Endodermal cell (in vitro differentiated cells): ENCODE results near the gene COL5A1. TPM values are rescaled to one million over a fixed set of nuclear protein-coding genes. Genes with fewer than 3 reads are reported as not detected.

Experiments
- DNase-seq: peaks from one replicate; pipeline ENCODE4 v3.0.0-alpha.2; 2017
- H3K27ac ChIP-seq: 2 replicates; pipeline ENCODE4 v1.5.1; 2013; ENCODE audit warnings: mild to moderate bottlenecking, low read depth, low read length, moderate library complexity
- H3K27me3 ChIP-seq: 2 replicates; pipeline ENCODE4 v1.6.1; 2013; ENCODE audit warnings: mild to moderate bottlenecking, low read length, moderate library complexity; ENCODE audit not compliant: insufficient read depth, control insufficient read depth, poor library complexity, severe bottlenecking
- H3K36me3 ChIP-seq: 2 replicates; pipeline ENCODE4 v1.7.0; 2013; ENCODE audit warnings: mild to moderate bottlenecking, low read length, moderate library complexity; ENCODE audit not compliant: control insufficient read depth, insufficient read depth
- H3K4me1 ChIP-seq: one replicate; pipeline ENCODE4 v1.7.0; 2013; ENCODE audit warnings: low read length; ENCODE audit not compliant: control insufficient read depth, insufficient read depth
- H3K4me3 ChIP-seq: 2 replicates; pipeline ENCODE4 v1.5.1; 2013; ENCODE audit warnings: mild to moderate bottlenecking, low read length, moderate library complexity
- H3K9ac ChIP-seq: 2 replicates; pipeline ENCODE4 v1.6.1; 2013; ENCODE audit warnings: mild to moderate bottlenecking, low read length, moderate library complexity; ENCODE audit not compliant: poor library complexity, severe bottlenecking; ENCODE audit errors: extremely low read depth
- H3K9me3 ChIP-seq: 2 replicates; pipeline ENCODE4 v1.6.1; 2013; ENCODE audit warnings: mild to moderate bottlenecking, low read length, moderate library complexity; ENCODE audit not compliant: control insufficient read depth
- H3K27ac Mint-ChIP-seq: 2 replicates; pipeline ENCODE4 v1.8.0; 2020; ENCODE audit warnings: mixed read lengths
- H3K27me3 Mint-ChIP-seq: 2 replicates; pipeline ENCODE4 v1.8.0; 2021; ENCODE audit warnings: mild to moderate bottlenecking, mixed read lengths; ENCODE audit not compliant: insufficient read depth
- H3K36me3 Mint-ChIP-seq: 2 replicates; pipeline ENCODE4 v1.8.0; 2020; ENCODE audit warnings: low read depth, mixed read lengths
- H3K4me1 Mint-ChIP-seq: 2 replicates; pipeline ENCODE4 v1.8.0; 2020; ENCODE audit warnings: mixed read lengths
- H3K4me3 Mint-ChIP-seq: 2 replicates; pipeline ENCODE4 v1.8.0; 2020; ENCODE audit warnings: mild to moderate bottlenecking, moderate library complexity, mixed read lengths
- H3K9me3 Mint-ChIP-seq: 2 replicates; pipeline ENCODE4 v1.8.0; 2020; ENCODE audit warnings: mild to moderate bottlenecking, mixed read lengths
- CTCF ChIP-seq: fragments of 200-600 bp; sonication (generic); conservative IDR thresholded peaks from 2 replicates; pipeline ENCODE4 v1.5.0; 2021; ENCODE audit warnings: antibody characterized with exemption, mild to moderate bottlenecking
- WGBS, 2 experiments: methylation state at CpG; one replicate each; pipeline versions ENCODE4 v1.1.5 to v1.1.7; 2013; ENCODE audit warnings: missing lambda C conversion rate in 2 of 2, mixed read lengths in 1 of 2; ENCODE audit not compliant: insufficient coverage in 1 of 2, insufficient read length in 1 of 2; 5-methylcytosine and 5-hydroxymethylcytosine counted together
- total RNA-seq, 2 donors: library from RNA; stranded (reverse); fragmentation: NEBNext Ultra II Directional in 1 of 2; extraction: Animal tissue kit (Norgen Biotek cat#: 25700) in 1 of 2; gene quantifications; 2 replicates in 1 of 2; 3 replicates in 1 of 2; pipeline ENCODE4 v1.2.1, GENCODE V29; 2021

The COL5A1 gene
- total RNA-seq, 2 donors from 2014 or later, result 65.3 to 76.6 TPM

- Mint-ChIP-seq H3K36me3 (no peaks in the 10 kb centered on the region), H3K27me3 (no peaks in the 10 kb centered on the region), H3K27ac (no peak overlapping the region), H3K9me3 (no peaks in the 10 kb centered on the region), H3K4me3 (no peak overlapping the region), H3K4me1 (no peaks in the 10 kb centered on the region)
- no peak overlapping the region for H3K9ac ChIP-seq
- H3K4me3 ChIP-seq, result no peak overlapping the region
- H3K27me3 ChIP-seq, result no peaks in the 10 kb centered on the region
- DNase-seq, result no peak
- TF ChIP-seq CTCF, result no peak
- H3K36me3 ChIP-seq, result peaks cover 3% of the 10 kb centered on the region
- WGBS, 2 experiments, result 91 to 100% methylated on average over 5 to 9 of the region's 9 CpGs
- no peak overlapping the region for H3K27ac ChIP-seq
- no peaks in the 10 kb centered on the region for H3K4me1 ChIP-seq
- no peaks in the 10 kb centered on the region for H3K9me3 ChIP-seq
Measured at GRCh38 chr9:134721344-134721743, 79.7 kb downstream of the COL5A1 start.

- no peak overlapping the region for H3K27ac Mint-ChIP-seq
Measured at GRCh38 chr9:134722120-134722701, 80.6 kb downstream of the COL5A1 start.

GRCh38 chr9:134723037-134723436 is 81.4 kb downstream of the COL5A1 start:
- no peaks in the 10 kb centered on the region for H3K36me3 Mint-ChIP-seq
- Histone ChIP-seq H3K36me3 (peaks cover 7% of the 10 kb centered on the region), H3K4me1 (no peaks in the 10 kb centered on the region), H3K4me3 (no peak overlapping the region), H3K9me3 (no peaks in the 10 kb centered on the region), H3K9ac (no peak overlapping the region), H3K27me3 (no peaks in the 10 kb centered on the region), H3K27ac (no peak overlapping the region)
- H3K4me1 Mint-ChIP-seq, result no peaks in the 10 kb centered on the region
- no peak overlapping the region for H3K27ac Mint-ChIP-seq
- 94 to 98% methylated on average over 12 to 17 of the region's 17 CpGs for WGBS, 2 experiments
- no peak for TF ChIP-seq CTCF
- H3K4me3 Mint-ChIP-seq, result no peak overlapping the region
- no peak for DNase-seq
- H3K9me3 Mint-ChIP-seq, result no peaks in the 10 kb centered on the region
- H3K27me3 Mint-ChIP-seq, result no peaks in the 10 kb centered on the region

More at GRCh38 chr9:134722120-134722701, 80.6 kb downstream of the COL5A1 start:
- no peaks in the 10 kb centered on the region for H3K9me3 Mint-ChIP-seq
- H3K27me3 Mint-ChIP-seq, result no peaks in the 10 kb centered on the region
- H3K27ac ChIP-seq, result no peak overlapping the region
- no peaks in the 10 kb centered on the region for H3K4me1 ChIP-seq
- no peak for DNase-seq
- H3K36me3 Mint-ChIP-seq, result no peaks in the 10 kb centered on the region
- H3K27me3 ChIP-seq, result no peaks in the 10 kb centered on the region
- H3K9ac ChIP-seq, result no peak overlapping the region
- H3K4me1 Mint-ChIP-seq, result no peaks in the 10 kb centered on the region
- peaks cover 3% of the 10 kb centered on the region for H3K36me3 ChIP-seq
- no peak for TF ChIP-seq CTCF
- 93 to 97% methylated on average over 9 to 15 of the region's 15 CpGs for WGBS, 2 experiments
- no peak overlapping the region for H3K4me3 Mint-ChIP-seq
- no peak overlapping the region for H3K4me3 ChIP-seq
- H3K9me3 ChIP-seq, result no peaks in the 10 kb centered on the region
